NT2/D1 (cell line): ENCODE results near the gene RBMS3.

Experiments used
- SUZ12 ChIP-seq: IDR thresholded peaks from 2 replicates; pipeline ENCODE4 v1.6.1; 2011; ENCODE audit not compliant: insufficient read length, insufficient read depth; ENCODE audit errors: extremely low read depth
- YY1 ChIP-seq: IDR thresholded peaks from 2 replicates; pipeline ENCODE4 v1.6.1; 2011; ENCODE audit not compliant: insufficient read length, insufficient read depth

GRCh38 chr3:29850641-29851040 is 569.8 kb downstream of the RBMS3 start:
- TF ChIP-seq YY1 (no peak), SUZ12 (no peak)
